Loucy (cell line): Measurements from ENCODE around the gene GTPBP1.

ENCODE experiments used
- CTCF ChIP-seq: fragments of 200-600 bp; sonication (generic); conservative IDR thresholded peaks from 2 replicates; pipeline ENCODE4 v1.5.1; 2014; ENCODE audit warnings: mild to moderate bottlenecking, antibody characterized with exemption, low read length
- EZH2phosphoT487 ChIP-seq: fragments of 200-600 bp; IDR thresholded peaks from 2 replicates; pipeline ENCODE4 v1.6.1; 2018; ENCODE audit warnings: antibody characterized with exemption, mild to moderate bottlenecking, moderate library complexity, borderline replicate concordance

DNA sequence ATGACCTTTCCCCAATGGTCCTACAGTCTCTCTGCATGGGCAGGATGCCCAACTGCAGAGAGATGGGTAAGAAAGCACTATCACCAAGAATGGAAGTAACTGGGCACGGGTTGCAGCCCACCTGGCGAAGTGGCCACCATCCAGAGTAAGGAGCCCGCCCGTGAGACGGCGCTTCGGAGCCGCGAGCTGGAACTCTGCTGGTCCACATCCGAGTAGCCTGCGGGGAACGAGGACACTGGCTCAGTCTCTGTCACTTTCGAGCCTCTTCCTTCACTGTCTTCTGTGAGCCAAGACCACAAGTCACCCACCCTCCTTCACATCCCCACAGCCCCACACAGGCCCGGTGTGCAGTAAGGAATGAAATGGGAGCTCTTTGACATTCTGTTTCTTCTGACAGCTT is 44.4 kb downstream of the GTPBP1 start:
- TF ChIP-seq CTCF (no peak), EZH2phosphoT487 (no peak)
